ENCODE results near the gene FN1.
A peak's percentile ranks its signal among the peaks of the same experiment; 100 is the strongest.

Gene FN1

GRCh38 chr2:215324811-215325210 is 111.1 kb downstream of the FN1 start:
- no peak for TF ChIP-seq CTCF (conservative IDR thresholded peaks at IDR 0.05)
- H3K27ac ChIP-seq = peak overlapping the region; percentile 89

GRCh38 chr2:215320679-215321078 is 115.2 kb downstream of the FN1 start:
- TF ChIP-seq CTCF (conservative IDR thresholded peaks at IDR 0.05) = no peak
- H3K27ac ChIP-seq = no peak overlapping the region

- H3K27ac ChIP-seq = no peak overlapping the region
- no peak for TF ChIP-seq CTCF (conservative IDR thresholded peaks at IDR 0.05)
Measured at GRCh38 chr2:215320102-215320501, 115.8 kb downstream of the FN1 start.

GRCh38 chr2:215319500-215319899 is 116.4 kb downstream of the FN1 start:
- no peak for TF ChIP-seq CTCF (conservative IDR thresholded peaks at IDR 0.05)
- no peak overlapping the region for H3K27ac ChIP-seq

GRCh38 chr2:215316336-215316735 is 119.5 kb downstream of the FN1 start:
- no peak for TF ChIP-seq CTCF (conservative IDR thresholded peaks at IDR 0.05)
- no peak overlapping the region for H3K27ac ChIP-seq

- no peak overlapping the region for H3K27ac ChIP-seq
- no peak for TF ChIP-seq CTCF (conservative IDR thresholded peaks at IDR 0.05)
Measured at GRCh38 chr2:215315301-215315700, 120.6 kb downstream of the FN1 start.

GRCh38 chr2:215314896-215315295 is 121.0 kb downstream of the FN1 start:
- H3K27ac ChIP-seq = no peak overlapping the region
- TF ChIP-seq CTCF (conservative IDR thresholded peaks at IDR 0.05) = no peak

- peak overlapping the region; percentile 85; the same call in 1 of the 2 replicates for H3K27ac ChIP-seq
- no peak for TF ChIP-seq CTCF (conservative IDR thresholded peaks at IDR 0.05)
Measured at GRCh38 chr2:215313255-215313613, 122.6 kb downstream of the FN1 start.
